Measurements from ENCODE around the gene ZBTB20.

GRCh38 chr3:114418107-114418506 is 729.0 kb downstream of the ZBTB20 start:
- TF ChIP-seq, protein P1, sequence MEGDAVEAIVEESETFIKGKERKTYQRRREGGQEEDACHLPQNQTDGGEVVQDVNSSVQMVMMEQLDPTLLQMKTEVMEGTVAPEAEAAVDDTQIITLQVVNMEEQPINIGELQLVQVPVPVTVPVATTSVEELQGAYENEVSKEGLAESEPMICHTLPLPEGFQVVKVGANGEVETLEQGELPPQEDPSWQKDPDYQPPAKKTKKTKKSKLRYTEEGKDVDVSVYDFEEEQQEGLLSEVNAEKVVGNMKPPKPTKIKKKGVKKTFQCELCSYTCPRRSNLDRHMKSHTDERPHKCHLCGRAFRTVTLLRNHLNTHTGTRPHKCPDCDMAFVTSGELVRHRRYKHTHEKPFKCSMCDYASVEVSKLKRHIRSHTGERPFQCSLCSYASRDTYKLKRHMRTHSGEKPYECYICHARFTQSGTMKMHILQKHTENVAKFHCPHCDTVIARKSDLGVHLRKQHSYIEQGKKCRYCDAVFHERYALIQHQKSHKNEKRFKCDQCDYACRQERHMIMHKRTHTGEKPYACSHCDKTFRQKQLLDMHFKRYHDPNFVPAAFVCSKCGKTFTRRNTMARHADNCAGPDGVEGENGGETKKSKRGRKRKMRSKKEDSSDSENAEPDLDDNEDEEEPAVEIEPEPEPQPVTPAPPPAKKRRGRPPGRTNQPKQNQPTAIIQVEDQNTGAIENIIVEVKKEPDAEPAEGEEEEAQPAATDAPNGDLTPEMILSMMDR (IDR thresholded peaks at IDR 0.05): no peak
- TF ChIP-seq POLR2A (IDR thresholded peaks at IDR 0.05): no peak
